Loucy (cell line): Measurements from ENCODE around the gene ANGPTL3.
"Not testable (repeated sequence)": the region's sequence is repeated elsewhere in the genome, so short reads cannot be mapped to it uniquely, and the experiment has no call there.

Experiments
- H2AFZ ChIP-seq: fragments of 200-600 bp; sonication (generic); 2 replicates; pipeline ENCODE4 v1.6.0; 2016; ENCODE audit warnings: antibody characterized with exemption, mild to moderate bottlenecking, low read length, moderate library complexity
- H3F3A ChIP-seq: fragments of 200-600 bp; 2 replicates; pipeline ENCODE4 v1.6.0; 2016; ENCODE audit warnings: antibody characterized with exemption, low read depth, mild to moderate bottlenecking
- H3K27me3 ChIP-seq: fragments of 200-600 bp; sonication (generic); 2 replicates; pipeline ENCODE4 v1.6.1; 2014; ENCODE audit warnings: low read length, mild to moderate bottlenecking; ENCODE audit not compliant: insufficient read depth, poor library complexity, severe bottlenecking
- H3K36me3 ChIP-seq: fragments of 200-600 bp; sonication (generic); 2 replicates; pipeline ENCODE4 v1.6.1; 2016; ENCODE audit warnings: low read length; ENCODE audit not compliant: insufficient read depth
- H3K4me1 ChIP-seq: fragments of 200-600 bp; sonication (generic); 2 replicates; pipeline ENCODE4 v1.5.1; 2014; ENCODE audit warnings: low read length, mild to moderate bottlenecking; ENCODE audit not compliant: insufficient read depth, poor library complexity, severe bottlenecking
- H3K4me2 ChIP-seq: fragments of 200-600 bp; sonication (generic); 2 replicates; pipeline ENCODE4 v1.6.0; 2014; ENCODE audit warnings: antibody characterized with exemption, low read length, low read depth, mild to moderate bottlenecking; ENCODE audit not compliant: poor library complexity, severe bottlenecking
- H3K4me3 ChIP-seq: fragments of 200-600 bp; sonication (generic); 2 replicates; pipeline ENCODE4 v1.5.1; 2014; ENCODE audit warnings: low read length, mild to moderate bottlenecking, mixed read lengths; ENCODE audit not compliant: poor library complexity, severe bottlenecking
- H3K79me2 ChIP-seq: fragments of 200-600 bp; sonication (generic); 2 replicates; pipeline ENCODE4 v1.6.1; 2014; ENCODE audit warnings: low read length; ENCODE audit not compliant: insufficient read depth
- H3K9ac ChIP-seq: fragments of 200-600 bp; sonication (generic); 2 replicates; pipeline ENCODE4 v1.6.0; 2014; ENCODE audit warnings: mild to moderate bottlenecking, low read depth, low read length, moderate library complexity; ENCODE audit not compliant: poor library complexity, severe bottlenecking
- H3K9me2 ChIP-seq: fragments of 200-600 bp; sonication (generic); replicated peaks from 2 replicates; pipeline ENCODE4 v1.6.1; 2016; ENCODE audit warnings: low read depth, low read length, mixed read lengths
- H3K9me3 ChIP-seq: fragments of 200-600 bp; sonication (generic); 2 replicates; pipeline ENCODE4 v1.6.1; 2014; ENCODE audit warnings: mild to moderate bottlenecking, antibody characterized with exemption, low read length, low read depth; ENCODE audit not compliant: insufficient read depth
- H4K20me1 ChIP-seq: fragments of 200-600 bp; sonication (generic); 2 replicates; pipeline ENCODE4 v1.6.0; 2014; ENCODE audit warnings: antibody characterized with exemption, low read length, mild to moderate bottlenecking; ENCODE audit not compliant: insufficient read depth, poor library complexity, severe bottlenecking
- CTCF ChIP-seq: fragments of 200-600 bp; sonication (generic); conservative IDR thresholded peaks from 2 replicates; pipeline ENCODE4 v1.5.1; 2014; ENCODE audit warnings: mild to moderate bottlenecking, antibody characterized with exemption, low read length
- EZH2phosphoT487 ChIP-seq: fragments of 200-600 bp; IDR thresholded peaks from 2 replicates; pipeline ENCODE4 v1.6.1; 2018; ENCODE audit warnings: antibody characterized with exemption, mild to moderate bottlenecking, moderate library complexity, borderline replicate concordance

ANGPTL3 gene

GRCh38 chr1:62597281-62597680 lies at the start of gene ANGPTL3:
ANGPTL3 (plus strand) TSS chr1:62597520; CDS start chr1:62597567, 47 bp downstream.
- no peaks in the 10 kb centered on the region for H3K9me3 ChIP-seq

GRCh38 chr1:62561306-62561705 lies 36.0 kb upstream of the ANGPTL3 start:
- Histone ChIP-seq H4K20me1 (no peaks in the 10 kb centered on the region), H2AFZ (no peak overlapping the region), H3K79me2 (no peaks in the 10 kb centered on the region), H3K9me3 (no peaks in the 10 kb centered on the region), H3K4me2 (no peak overlapping the region), H3K36me3 (peaks cover 15% of the 10 kb centered on the region; the same call in 1 of the 2 replicates), H3K4me3 (no peak overlapping the region), H3F3A (no peaks in the 10 kb centered on the region), H3K9me2 (no peaks in the 10 kb centered on the region), H3K9ac (no peak overlapping the region), H3K4me1 (no peaks in the 10 kb centered on the region), H3K27me3 (no peaks in the 10 kb centered on the region)
- TF ChIP-seq CTCF (no peak), EZH2phosphoT487 (no peak)

More at GRCh38 chr1:62597281-62597680, at the start of gene ANGPTL3:
- no peak within 1 kb of the TSS for H2AFZ ChIP-seq
- H3K79me2 ChIP-seq, result no peaks in the 10 kb centered on the region
- no peak for TF ChIP-seq EZH2phosphoT487
- TF ChIP-seq CTCF, result no peak
- H4K20me1 ChIP-seq, result no peaks in the 10 kb centered on the region
- no peaks in the 10 kb centered on the region; the same call in 1 of the 2 replicates for H3K36me3 ChIP-seq
- no peaks in the 10 kb centered on the region for H3K4me1 ChIP-seq
- no peaks in the 10 kb centered on the region for H3K27me3 ChIP-seq
- H3K4me3 ChIP-seq, result no peak within 1 kb of the TSS
- H3K9ac ChIP-seq, result no peak within 1 kb of the TSS
- H3F3A ChIP-seq, result no peaks in the 10 kb centered on the region
- no peaks in the 10 kb centered on the region for H3K9me2 ChIP-seq
- H3K4me2 ChIP-seq, result no peak within 1 kb of the TSS

GRCh38 chr1:62567182-62567581 lies 30.1 kb upstream of the ANGPTL3 start:
- H3K36me3 ChIP-seq, H3K4me3 ChIP-seq, H3K4me1 ChIP-seq, H3K4me2 ChIP-seq, H3K79me2 ChIP-seq, H3K9me2 ChIP-seq, H2AFZ ChIP-seq, H4K20me1 ChIP-seq, H3F3A ChIP-seq, H3K9me3 ChIP-seq, H3K27me3 ChIP-seq, H3K9ac ChIP-seq: not testable (repeated sequence)

- not testable (repeated sequence) for H3K27me3 ChIP-seq, H3K4me1 ChIP-seq, H3K4me2 ChIP-seq, H2AFZ ChIP-seq, H3K36me3 ChIP-seq, H3K9me2 ChIP-seq, H3K9ac ChIP-seq, H3K9me3 ChIP-seq, H4K20me1 ChIP-seq, H3K4me3 ChIP-seq, H3F3A ChIP-seq, H3K79me2 ChIP-seq
These were observed 29.4 kb upstream of the ANGPTL3 start for GRCh38 chr1:62567926-62568325.

GRCh38 chr1:62571517-62571916 lies 25.8 kb upstream of the ANGPTL3 start:
- H3K36me3 ChIP-seq, H3K4me3 ChIP-seq, H3K27me3 ChIP-seq, H3K4me1 ChIP-seq, H3K9me3 ChIP-seq, H3K9me2 ChIP-seq, H4K20me1 ChIP-seq, H2AFZ ChIP-seq, H3F3A ChIP-seq, H3K79me2 ChIP-seq, H3K4me2 ChIP-seq, H3K9ac ChIP-seq: not testable (repeated sequence)
